Measurements from ENCODE around the gene JMJD4. TPM values are rescaled to one million over a fixed set of nuclear protein-coding genes. Genes with fewer than 3 reads are reported as not detected.

The JMJD4 gene
- total and polyA plus RNA-seq, 2 donors, result 14.4 to 17.8 TPM

GRCh38 chr1:227747382-227747781 is 12.3 kb upstream of the JMJD4 start:
- peaks cover 27 to 33% of the 10 kb centered on the region in 2 donors for H3K36me3 ChIP-seq (ENCODE audit: control insufficient read depth in 2 of 2, insufficient read depth in 2 of 2, low read length in 1 of 2)
- no peak overlapping the region for H3K27ac ChIP-seq (ENCODE audit: low read depth in 1 of 2, low read length in 1 of 2)
- H3K4me3 ChIP-seq (ENCODE audit: low read length in 2 of 2), result no peak overlapping the region
- H3K9me3 ChIP-seq (ENCODE audit: control insufficient read depth in 2 of 2, insufficient read depth in 1 of 2, low read length in 1 of 2), result no peaks in the 10 kb centered on the region
- WGBS, result 91% methylated on average over 8 of the region's 8 CpGs
- no peak for DNase-seq (ENCODE audit: low read depth in 6 of 9, low spot score in 9 of 9)
- H3K4me1 ChIP-seq (ENCODE audit: control insufficient read depth in 2 of 2, insufficient read depth in 2 of 2, low read length in 2 of 2), result peaks cover 0 to 14% of the 10 kb centered on the region in 2 donors
- H3K27me3 ChIP-seq (ENCODE audit: control insufficient read depth in 2 of 2, insufficient read depth in 1 of 2, low read length in 1 of 2), result no peaks in the 10 kb centered on the region

DNA sequence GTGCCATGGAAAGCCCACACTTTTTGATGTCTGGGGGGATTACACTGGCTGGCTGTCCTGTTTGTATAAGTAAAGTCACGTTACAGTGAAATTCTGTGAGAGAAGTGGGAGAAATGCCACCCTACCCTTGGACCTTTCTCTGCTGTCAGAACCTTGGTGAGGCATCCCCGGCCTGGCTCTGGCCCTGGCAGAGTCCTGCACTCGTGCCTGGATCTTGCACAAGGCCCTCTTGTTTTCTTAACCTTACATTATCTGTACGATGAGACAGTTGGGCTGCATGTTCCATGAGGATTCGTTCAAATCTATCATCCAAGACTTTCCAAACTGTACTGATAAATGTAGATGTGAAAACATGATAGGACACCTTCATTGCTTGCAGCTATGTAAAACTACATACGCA is 11.6 kb upstream of the JMJD4 start:
- Histone ChIP-seq H3K27me3 (ENCODE audit: control insufficient read depth in 2 of 2, insufficient read depth in 1 of 2, low read length in 1 of 2) (no peaks in the 10 kb centered on the region), H3K9me3 (ENCODE audit: control insufficient read depth in 2 of 2, insufficient read depth in 1 of 2, low read length in 1 of 2) (no peaks in the 10 kb centered on the region), H3K27ac (ENCODE audit: low read depth in 1 of 2, low read length in 1 of 2) (no peak overlapping the region), H3K4me1 (ENCODE audit: control insufficient read depth in 2 of 2, insufficient read depth in 2 of 2, low read length in 2 of 2) (peaks cover 0 to 14% of the 10 kb centered on the region in 2 donors), H3K4me3 (ENCODE audit: low read length in 2 of 2) (no peak overlapping the region), H3K36me3 (ENCODE audit: control insufficient read depth in 2 of 2, insufficient read depth in 2 of 2, low read length in 1 of 2) (peaks cover 23 to 33% of the 10 kb centered on the region in 2 donors)
- DNase-seq (ENCODE audit: low read depth in 6 of 9, low spot score in 9 of 9), result no peak
- WGBS, result 97% methylated on average over 6 of the region's 6 CpGs

- Histone ChIP-seq H3K36me3 (ENCODE audit: control insufficient read depth in 2 of 2, insufficient read depth in 2 of 2, low read length in 1 of 2) (peaks cover 15 to 25% of the 10 kb centered on the region in 2 donors), H3K4me3 (ENCODE audit: low read length in 2 of 2) (no peak overlapping the region), H3K4me1 (ENCODE audit: control insufficient read depth in 2 of 2, insufficient read depth in 2 of 2, low read length in 2 of 2) (peaks cover 0 to 14% of the 10 kb centered on the region in 2 donors), H3K9me3 (ENCODE audit: control insufficient read depth in 2 of 2, insufficient read depth in 1 of 2, low read length in 1 of 2) (peaks cover 0 to 2% of the 10 kb centered on the region in 2 donors), H3K27me3 (ENCODE audit: control insufficient read depth in 2 of 2, insufficient read depth in 1 of 2, low read length in 1 of 2) (no peaks in the 10 kb centered on the region), H3K27ac (ENCODE audit: low read depth in 1 of 2, low read length in 1 of 2) (no peak overlapping the region)
- 94% methylated on average over 12 of the region's 12 CpGs for WGBS
- no peak for DNase-seq (ENCODE audit: low read depth in 6 of 9, low spot score in 9 of 9)
Observed at GRCh38 chr1:227745568-227746265, 10.6 kb upstream of the JMJD4 start.

DNA sequence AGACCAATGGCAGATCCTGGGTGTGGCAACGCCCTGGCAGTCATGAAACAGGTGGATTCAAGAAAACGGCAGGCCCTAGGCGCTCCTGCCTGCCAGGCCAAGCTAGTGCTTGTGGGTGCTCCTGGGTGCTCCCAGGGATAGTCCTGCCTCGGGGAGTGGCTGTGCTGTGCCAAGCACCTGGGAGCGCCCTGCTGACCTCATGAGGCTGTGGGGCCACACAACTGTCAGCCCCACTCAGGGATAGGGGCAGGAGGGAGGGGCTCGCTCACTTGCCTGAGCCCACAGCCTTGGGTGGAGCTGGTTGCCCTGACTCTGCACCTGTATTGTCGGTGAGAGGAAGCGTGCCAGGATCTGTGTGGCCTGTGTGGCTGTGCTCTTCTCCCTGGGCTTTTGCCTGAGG is 9.6 kb upstream of the JMJD4 start:
- Histone ChIP-seq H3K9me3 (ENCODE audit: control insufficient read depth in 2 of 2, insufficient read depth in 1 of 2, low read length in 1 of 2) (peaks cover 0 to 3% of the 10 kb centered on the region in 2 donors), H3K27me3 (ENCODE audit: control insufficient read depth in 2 of 2, insufficient read depth in 1 of 2, low read length in 1 of 2) (no peaks in the 10 kb centered on the region), H3K27ac (ENCODE audit: low read depth in 1 of 2, low read length in 1 of 2) (no peak overlapping the region), H3K36me3 (ENCODE audit: control insufficient read depth in 2 of 2, insufficient read depth in 2 of 2, low read length in 1 of 2) (peaks cover 6 to 19% of the 10 kb centered on the region in 2 donors), H3K4me3 (ENCODE audit: low read length in 2 of 2) (no peak overlapping the region), H3K4me1 (ENCODE audit: control insufficient read depth in 2 of 2, insufficient read depth in 2 of 2, low read length in 2 of 2) (peaks cover 0 to 14% of the 10 kb centered on the region in 2 donors)
- DNase-seq (ENCODE audit: low read depth in 6 of 9, low spot score in 9 of 9), result no peak
- 45% methylated on average over 8 of the region's 8 CpGs for WGBS

GRCh38 chr1:227742738-227743715 is 7.9 kb upstream of the JMJD4 start:
- Histone ChIP-seq H3K9me3 (ENCODE audit: control insufficient read depth in 2 of 2, insufficient read depth in 1 of 2, low read length in 1 of 2) (peaks cover 0 to 3% of the 10 kb centered on the region in 2 donors), H3K36me3 (ENCODE audit: control insufficient read depth in 2 of 2, insufficient read depth in 2 of 2, low read length in 1 of 2) (peaks cover 3 to 8% of the 10 kb centered on the region in 2 donors), H3K4me1 (ENCODE audit: control insufficient read depth in 2 of 2, insufficient read depth in 2 of 2, low read length in 2 of 2) (peaks cover 0 to 14% of the 10 kb centered on the region in 2 donors), H3K27me3 (ENCODE audit: control insufficient read depth in 2 of 2, insufficient read depth in 1 of 2, low read length in 1 of 2) (no peaks in the 10 kb centered on the region), H3K27ac (ENCODE audit: low read depth in 1 of 2, low read length in 1 of 2) (no peak overlapping the region), H3K4me3 (ENCODE audit: low read length in 2 of 2) (no peak overlapping the region)
- WGBS, result 96% methylated on average over 18 of the region's 18 CpGs
- no peak for DNase-seq (ENCODE audit: low read depth in 6 of 9, low spot score in 9 of 9)

GRCh38 chr1:227741166-227741870 is 6.2 kb upstream of the JMJD4 start:
- H3K9me3 ChIP-seq (ENCODE audit: control insufficient read depth in 2 of 2, insufficient read depth in 1 of 2, low read length in 1 of 2), result peaks cover 0 to 3% of the 10 kb centered on the region in 2 donors
- H3K4me3 ChIP-seq (ENCODE audit: low read length in 2 of 2), result no peak overlapping the region
- peaks cover 0 to 3% of the 10 kb centered on the region in 2 donors for H3K36me3 ChIP-seq (ENCODE audit: control insufficient read depth in 2 of 2, insufficient read depth in 2 of 2, low read length in 1 of 2)
- H3K27me3 ChIP-seq (ENCODE audit: control insufficient read depth in 2 of 2, insufficient read depth in 1 of 2, low read length in 1 of 2), result no peaks in the 10 kb centered on the region
- no peak overlapping the region for H3K27ac ChIP-seq (ENCODE audit: low read depth in 1 of 2, low read length in 1 of 2)
- no peak for DNase-seq (ENCODE audit: low read depth in 6 of 9, low spot score in 9 of 9)
- H3K4me1 ChIP-seq (ENCODE audit: control insufficient read depth in 2 of 2, insufficient read depth in 2 of 2, low read length in 2 of 2), result peaks cover 0 to 14% of the 10 kb centered on the region in 2 donors
- WGBS, result 97% methylated on average over 17 of the region's 17 CpGs

GRCh38 chr1:227740401-227740960 is 5.4 kb upstream of the JMJD4 start:
- Histone ChIP-seq H3K27me3 (ENCODE audit: control insufficient read depth in 2 of 2, insufficient read depth in 1 of 2, low read length in 1 of 2) (no peaks in the 10 kb centered on the region), H3K9me3 (ENCODE audit: control insufficient read depth in 2 of 2, insufficient read depth in 1 of 2, low read length in 1 of 2) (peaks cover 0 to 3% of the 10 kb centered on the region in 2 donors), H3K27ac (ENCODE audit: low read depth in 1 of 2, low read length in 1 of 2) (no peak overlapping the region), H3K4me3 (ENCODE audit: low read length in 2 of 2) (no peak overlapping the region), H3K4me1 (ENCODE audit: control insufficient read depth in 2 of 2, insufficient read depth in 2 of 2, low read length in 2 of 2) (peaks cover 7 to 18% of the 10 kb centered on the region in 2 donors), H3K36me3 (ENCODE audit: control insufficient read depth in 2 of 2, insufficient read depth in 2 of 2, low read length in 1 of 2) (peaks cover 0 to 3% of the 10 kb centered on the region in 2 donors)
- DNase-seq (ENCODE audit: low read depth in 6 of 9, low spot score in 9 of 9), result no peak
- 84% methylated on average over 3 of the region's 3 CpGs for WGBS

DNA sequence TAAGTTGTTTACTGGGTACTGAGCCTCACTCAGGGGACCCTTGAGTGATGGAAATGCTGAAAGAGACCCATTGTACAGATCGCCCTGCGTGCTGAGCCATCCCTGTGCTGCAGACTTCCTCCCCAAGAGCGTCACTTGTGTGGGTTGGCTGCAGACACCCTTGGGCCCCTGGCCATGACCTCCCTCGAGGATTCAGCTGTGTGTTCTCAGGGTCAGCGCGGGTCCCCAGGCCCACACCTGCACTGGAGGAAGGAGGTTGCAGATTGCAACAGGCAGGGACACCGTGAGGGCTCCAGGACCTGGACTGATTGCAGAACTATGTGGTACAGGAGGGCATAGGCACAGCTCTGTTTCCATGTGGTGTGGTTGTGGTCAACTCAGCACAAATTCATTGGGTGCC is 4.5 kb upstream of the JMJD4 start:
- 96% methylated on average over 7 of the region's 7 CpGs for WGBS

More for the DNA sequence above, 4.5 kb upstream of the JMJD4 start:
- Histone ChIP-seq H3K9me3 (ENCODE audit: control insufficient read depth in 2 of 2, insufficient read depth in 1 of 2, low read length in 1 of 2) (peaks cover 0 to 3% of the 10 kb centered on the region in 2 donors), H3K4me1 (ENCODE audit: control insufficient read depth in 2 of 2, insufficient read depth in 2 of 2, low read length in 2 of 2) (peaks cover 7 to 10% of the 10 kb centered on the region in 2 donors), H3K36me3 (ENCODE audit: control insufficient read depth in 2 of 2, insufficient read depth in 2 of 2, low read length in 1 of 2) (peaks cover 0 to 3% of the 10 kb centered on the region in 2 donors), H3K27ac (ENCODE audit: low read depth in 1 of 2, low read length in 1 of 2) (no peak overlapping the region), H3K27me3 (ENCODE audit: control insufficient read depth in 2 of 2, insufficient read depth in 1 of 2, low read length in 1 of 2) (no peaks in the 10 kb centered on the region), H3K4me3 (ENCODE audit: low read length in 2 of 2) (no peak overlapping the region)
- no peak for DNase-seq (ENCODE audit: low read depth in 6 of 9, low spot score in 9 of 9)
